Panc1 (cell line): ENCODE results near the gene HOXB3.
"Not testable (repeated sequence)": the region's sequence is repeated elsewhere in the genome, so short reads cannot be mapped to it uniquely, and the experiment has no call there.

Source experiments
- CTCF ChIP-seq: fragments of 450-650 bp; IDR thresholded peaks from 2 replicates; pipeline ENCODE4 v1.5.1; 2017; ENCODE audit warnings: mild to moderate bottlenecking
- POLR2AphosphoS5 ChIP-seq: IDR thresholded peaks from 2 replicates; pipeline ENCODE4 v1.6.1; 2012; ENCODE audit warnings: mild to moderate bottlenecking, low read depth, low read length, moderate library complexity
- REST ChIP-seq, 2 experiments: IDR thresholded peaks; 2 replicates each; pipeline ENCODE4 v1.6.1; 2011 to 2012; ENCODE audit warnings: low read depth in 2 of 2, control low read depth in 1 of 2, low read length in 1 of 2, mild to moderate bottlenecking in 1 of 2, moderate library complexity in 1 of 2; ENCODE audit not compliant: insufficient read depth in 1 of 2
- SIN3A ChIP-seq: IDR thresholded peaks from 2 replicates; pipeline ENCODE4 v1.6.1; 2012; ENCODE audit warnings: low read depth, mild to moderate bottlenecking, low read length, moderate library complexity, borderline replicate concordance; ENCODE audit not compliant: insufficient read depth
- TCF7L2 ChIP-seq: IDR thresholded peaks from 2 replicates; pipeline ENCODE4 v1.6.1; 2011; ENCODE audit warnings: mild to moderate bottlenecking, low read depth, low read length, inconsistent platforms

GRCh38 chr17:48535793-48536559, 54.1 kb downstream of the HOXB3 start:
- not testable (repeated sequence) for TF ChIP-seq CTCF; POLR2AphosphoS5; TCF7L2; REST (IDR thresholded peaks at IDR 0.05; ENCODE audit: insufficient read depth in 1 of 2, low read depth in 2 of 2, low read length in 1 of 2); SIN3A
